HEK293T (cell line): ENCODE measurements around the gene SLC28A1.

Experiments used
- CTCF ChIA-PET: fragments of 350-600 bp; formaldehyde crosslinking; extraction: SDS; loops from one replicate; lab custom pipeline; 2021; ENCODE audit warnings: antibody characterized with exemption, inconsistent platforms; lab: Yijun Ruan, JAX
- POLR2A ChIA-PET: fragments of 350-600 bp; formaldehyde crosslinking; extraction: SDS; loops from one replicate; lab custom pipeline; 2020; ENCODE audit warnings: antibody characterized with exemption, inconsistent platforms; lab: Yijun Ruan, JAX
- DNase-seq: peaks from one replicate; pipeline ENCODE4 v3.0.0; 2012; ENCODE audit warnings: mixed read lengths; ENCODE audit errors: extremely low spot score
- ARNT ChIP-seq: fragments of 450-650 bp; IDR thresholded peaks from 2 replicates; pipeline ENCODE4 v1.6.1; 2017; ENCODE audit warnings: mild to moderate bottlenecking
- BHLHE40 ChIP-seq: fragments of 450-650 bp; IDR thresholded peaks from 2 replicates; pipeline ENCODE4 v1.6.1; 2016; ENCODE audit warnings: mild to moderate bottlenecking, moderate library complexity, borderline replicate concordance
- CTBP1 ChIP-seq: fragments of 450-650 bp; IDR thresholded peaks from 2 replicates; pipeline ENCODE4 v1.6.1; 2016; ENCODE audit warnings: borderline replicate concordance
- ELF4 ChIP-seq: fragments of 450-650 bp; IDR thresholded peaks from 2 replicates; pipeline ENCODE4 v1.6.1; 2017; ENCODE audit warnings: antibody characterized with exemption
- FOXA1 ChIP-seq: fragments of 450-650 bp; IDR thresholded peaks from 2 replicates; pipeline ENCODE4 v1.6.1; 2016; ENCODE audit warnings: mild to moderate bottlenecking
- FOXK2 ChIP-seq: fragments of 450-650 bp; IDR thresholded peaks from 2 replicates; pipeline ENCODE4 v1.6.1; 2016; ENCODE audit warnings: mild to moderate bottlenecking
- FOXM1 ChIP-seq: fragments of 450-650 bp; IDR thresholded peaks from 2 replicates; pipeline ENCODE4 v1.6.1; 2017; ENCODE audit warnings: mild to moderate bottlenecking, borderline replicate concordance
- HDGF ChIP-seq: fragments of 450-650 bp; IDR thresholded peaks from 2 replicates; pipeline ENCODE4 v1.6.1; 2017; ENCODE audit warnings: antibody characterized with exemption, borderline replicate concordance
- L3MBTL2 ChIP-seq: fragments of 450-650 bp; conservative IDR thresholded peaks from 2 replicates; pipeline ENCODE4 v1.6.1; 2016; ENCODE audit warnings: mild to moderate bottlenecking
- LEF1 ChIP-seq: fragments of 450-650 bp; IDR thresholded peaks from 2 replicates; pipeline ENCODE4 v1.6.1; 2017; ENCODE audit warnings: mild to moderate bottlenecking, borderline replicate concordance
- NFRKB ChIP-seq: fragments of 450-650 bp; IDR thresholded peaks from 2 replicates; pipeline ENCODE4 v1.6.1; 2016; ENCODE audit warnings: mild to moderate bottlenecking, moderate library complexity
- SP1 ChIP-seq: fragments of 450-650 bp; IDR thresholded peaks from 2 replicates; pipeline ENCODE4 v1.6.1; 2017
- SUZ12 ChIP-seq: fragments of 450-650 bp; IDR thresholded peaks from 2 replicates; pipeline ENCODE4 v1.6.1; 2016; ENCODE audit warnings: mild to moderate bottlenecking
- TARDBP ChIP-seq: fragments of 450-650 bp; IDR thresholded peaks from 2 replicates; pipeline ENCODE4 v1.6.1; 2016
- ZNF384 ChIP-seq: fragments of 450-650 bp; IDR thresholded peaks from 2 replicates; pipeline ENCODE4 v1.6.1; 2016
- TF ChIP-seq, protein P1 (sequence below): fragments of 450-650 bp; IDR thresholded peaks from 2 replicates; pipeline ENCODE4 v1.6.1; 2016

The SLC28A1 gene

DNA sequence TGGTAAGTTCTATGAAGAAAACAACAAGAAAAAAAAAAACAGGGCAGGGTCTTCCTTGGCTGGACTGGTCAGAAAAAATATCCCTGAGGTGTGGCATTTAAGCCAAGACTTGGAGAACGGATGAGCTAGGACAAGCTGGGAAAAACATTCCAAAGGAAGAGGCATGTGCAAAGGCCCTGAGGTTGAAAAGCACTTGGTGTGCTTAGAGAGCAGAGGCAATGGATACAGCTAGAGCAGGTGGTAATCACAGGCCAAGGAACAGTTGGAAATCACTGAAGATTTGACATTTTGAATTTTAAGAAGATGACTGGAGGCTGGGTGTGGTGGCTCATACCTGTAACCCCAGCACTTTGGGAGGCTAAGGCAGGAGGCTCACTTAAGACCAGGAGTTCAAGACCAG, 54.3 kb downstream of the SLC28A1 start:
- ChIA-PET CTCF (no interaction called here), POLR2A (no interaction called here)
- TF ChIP-seq, protein P1, sequence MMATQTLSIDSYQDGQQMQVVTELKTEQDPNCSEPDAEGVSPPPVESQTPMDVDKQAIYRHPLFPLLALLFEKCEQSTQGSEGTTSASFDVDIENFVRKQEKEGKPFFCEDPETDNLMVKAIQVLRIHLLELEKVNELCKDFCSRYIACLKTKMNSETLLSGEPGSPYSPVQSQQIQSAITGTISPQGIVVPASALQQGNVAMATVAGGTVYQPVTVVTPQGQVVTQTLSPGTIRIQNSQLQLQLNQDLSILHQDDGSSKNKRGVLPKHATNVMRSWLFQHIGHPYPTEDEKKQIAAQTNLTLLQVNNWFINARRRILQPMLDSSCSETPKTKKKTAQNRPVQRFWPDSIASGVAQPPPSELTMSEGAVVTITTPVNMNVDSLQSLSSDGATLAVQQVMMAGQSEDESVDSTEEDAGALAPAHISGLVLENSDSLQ: no peak
- no peak for TF ChIP-seq L3MBTL2
- TF ChIP-seq SUZ12: no peak
- TF ChIP-seq ARNT: no peak
- no peak for TF ChIP-seq BHLHE40
- TF ChIP-seq LEF1: no peak
- no peak for TF ChIP-seq NFRKB
- TF ChIP-seq HDGF: no peak
- TF ChIP-seq CTBP1: no peak
- TF ChIP-seq FOXK2: no peak
- no peak for TF ChIP-seq ELF4
- no peak for TF ChIP-seq ZNF384
- no peak for DNase-seq

DNA sequence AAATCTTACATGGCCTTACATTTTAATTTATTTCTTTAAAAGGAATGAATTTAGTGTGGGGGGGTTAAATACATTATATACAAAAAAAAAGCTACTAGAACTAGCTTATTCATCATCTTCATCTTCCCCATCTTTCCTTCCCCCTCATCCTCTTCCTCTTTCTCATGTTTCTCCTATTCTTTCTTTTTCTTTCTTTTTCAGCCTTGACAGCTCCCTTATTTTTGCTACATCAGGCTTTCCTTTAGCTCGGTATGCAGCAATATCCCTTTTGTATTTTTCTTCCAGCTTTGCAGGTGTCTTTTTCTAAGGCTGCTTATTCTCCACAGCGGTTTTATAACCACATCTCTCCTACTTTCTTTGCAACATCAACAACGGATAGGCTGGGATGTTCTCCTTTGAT, 55.9 kb downstream of the SLC28A1 start:
- ChIA-PET POLR2A (no interaction called here), CTCF (interaction anchor here (0.8 kb wide), 1 partner anchor 12 kb away, joined by 3 read pairs; no protein-coding TSS in a partner anchor)
- no peak for TF ChIP-seq FOXA1
- no peak for TF ChIP-seq TARDBP
- TF ChIP-seq HDGF: no peak
- TF ChIP-seq L3MBTL2: no peak
- no peak for TF ChIP-seq BHLHE40
- no peak for DNase-seq

DNA sequence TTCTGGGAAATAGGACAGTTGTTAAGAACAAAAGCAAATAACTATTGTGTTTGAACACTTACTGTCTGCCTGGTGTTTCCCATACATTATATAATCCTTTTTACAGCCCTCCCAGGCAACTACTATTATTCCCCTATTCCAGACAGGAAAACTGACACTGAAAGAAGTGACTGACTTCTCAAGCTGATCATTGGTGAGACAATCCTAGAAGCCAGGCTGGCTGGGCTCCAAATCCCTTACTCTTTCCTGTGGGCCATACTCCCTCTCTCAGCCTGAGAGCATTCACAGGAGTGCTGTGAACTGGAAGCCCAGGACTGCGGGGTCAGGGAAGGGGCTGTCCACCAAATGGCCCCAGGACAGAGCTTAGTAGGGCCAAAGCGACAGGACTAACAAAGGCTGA, 58.0 kb downstream of the SLC28A1 start:
- ChIA-PET POLR2A (no interaction called here), CTCF (interaction anchor here (0.6 kb wide), 1 partner anchor 762 kb away, joined by 3 read pairs; no protein-coding TSS in a partner anchor)
- no peak for DNase-seq
- no peak for TF ChIP-seq SUZ12
- TF ChIP-seq L3MBTL2: no peak
- no peak for TF ChIP-seq ELF4
- TF ChIP-seq FOXA1: no peak
- no peak for TF ChIP-seq TARDBP
- TF ChIP-seq HDGF: no peak
- TF ChIP-seq SP1: no peak
- no peak for TF ChIP-seq CTBP1
- no peak for TF ChIP-seq FOXK2
- TF ChIP-seq BHLHE40: no peak
- TF ChIP-seq LEF1: no peak
- no peak for TF ChIP-seq ZNF384
- no peak for TF ChIP-seq FOXM1
- TF ChIP-seq, protein P1: no peak

DNA sequence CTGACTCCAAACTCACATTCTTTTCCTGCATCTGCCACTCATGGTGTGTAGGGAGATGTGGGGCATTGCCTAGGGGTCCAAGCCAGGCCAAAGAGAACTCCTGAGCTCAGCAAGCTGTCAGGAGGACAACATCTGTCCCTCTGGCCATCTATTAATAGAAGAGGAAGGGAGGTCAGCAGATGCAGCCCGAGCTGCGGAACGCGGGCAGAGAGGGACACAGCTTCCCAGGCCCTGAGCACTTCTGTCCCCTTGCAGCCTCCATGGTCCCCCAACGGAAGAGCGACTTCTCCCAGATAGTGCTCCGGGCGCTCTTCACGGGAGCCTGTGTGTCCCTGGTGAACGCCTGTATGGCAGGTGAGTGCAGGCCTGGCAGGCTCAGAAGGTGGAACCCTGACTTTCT, 59.8 kb downstream of the SLC28A1 start:
- CTCF ChIA-PET: no interaction called here
- TF ChIP-seq TARDBP: no peak
- TF ChIP-seq, protein P1: no peak
- no peak for TF ChIP-seq L3MBTL2
- no peak for TF ChIP-seq ELF4
- no peak for TF ChIP-seq FOXM1
- TF ChIP-seq CTBP1: no peak
- TF ChIP-seq BHLHE40: no peak
- no peak for TF ChIP-seq SP1
- TF ChIP-seq SUZ12: no peak
- TF ChIP-seq HDGF: no peak
- TF ChIP-seq ZNF384: no peak
- TF ChIP-seq ARNT: no peak
- no peak for TF ChIP-seq LEF1
- no peak for TF ChIP-seq FOXA1
- no peak for TF ChIP-seq NFRKB
- no peak for TF ChIP-seq FOXK2
- DNase-seq: no peak
- POLR2A ChIA-PET: no interaction called here

DNA sequence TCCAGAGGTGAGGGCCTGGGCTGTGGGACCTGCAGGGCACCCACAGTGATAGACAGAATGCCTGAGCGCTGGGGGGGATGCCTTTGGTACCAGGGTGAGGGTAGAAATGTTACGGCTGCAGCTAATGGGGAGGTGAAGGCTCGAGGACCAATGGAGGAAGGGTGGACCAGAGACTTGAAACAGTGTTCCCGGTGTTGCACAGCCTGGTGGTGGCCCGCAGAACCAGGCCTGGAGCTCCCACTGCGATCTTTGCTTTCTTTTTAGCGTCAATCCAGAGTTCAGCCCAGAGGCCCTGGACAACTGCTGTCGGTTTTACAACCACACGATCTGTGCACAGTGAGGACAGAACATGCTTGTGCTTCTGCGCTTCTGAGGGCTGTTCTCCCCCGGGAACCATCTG, 60.4 kb downstream of the SLC28A1 start:
- TF ChIP-seq L3MBTL2 (no peak), HDGF (no peak), CTBP1 (no peak), SUZ12 (no peak), TARDBP (no peak), FOXK2 (no peak), FOXM1 (no peak), BHLHE40 (no peak), ELF4 (no peak), FOXA1 (no peak), SP1 (no peak), ARNT (no peak), LEF1 (no peak), ZNF384 (no peak), NFRKB (no peak)
- TF ChIP-seq, protein P1: no peak
- CTCF ChIA-PET: no interaction called here
- no peak for DNase-seq
- POLR2A ChIA-PET: no interaction called here
